RWPE1 (cell line): ENCODE measurements around the gene FGF2.

Experiments
- CTCF ChIA-PET: fragments of 350-600 bp; sonication (Branson Sonifier 250); formaldehyde crosslinking; extraction: SDS; loops from one replicate; lab custom pipeline; 2021; lab: Yijun Ruan, JAX
- POLR2A ChIA-PET: fragments of 400-600 bp; formaldehyde crosslinking; extraction: SDS; loops from one replicate; lab custom pipeline; 2020; ENCODE audit warnings: antibody characterized with exemption; ENCODE audit not compliant: low non-redundant PET; lab: Yijun Ruan, JAX
- DNase-seq: peaks from one replicate; pipeline ENCODE4 v3.0.0; 2012; ENCODE audit warnings: low spot score
- H3K27ac ChIP-seq: fragments of 450-650 bp; 2 replicates; pipeline ENCODE4 v1.5.1; 2017
- CTCF ChIP-seq: fragments of 450-650 bp; conservative IDR thresholded peaks from 2 replicates; pipeline ENCODE4 v1.5.1; 2017; ENCODE audit warnings: low read depth, mild to moderate bottlenecking

FGF2 gene

GRCh38 chr4:122827879-122828601 lies 1.4 kb downstream of the FGF2 start:
- H3K27ac ChIP-seq = peak overlapping the region; percentile 77
- POLR2A ChIA-PET = no interaction called here
- CTCF ChIA-PET = interaction anchor here (1.7 kb wide), 1 partner anchor 70 kb away, joined by 5 read pairs; no protein-coding TSS in a partner anchor
- peak; percentile 53 for DNase-seq
- TF ChIP-seq CTCF = no peak

GRCh38 chr4:122830426-122831095 lies 3.9 kb downstream of the FGF2 start:
- no peak for DNase-seq
- TF ChIP-seq CTCF = no peak
- H3K27ac ChIP-seq = peak overlapping the region; percentile 44
- CTCF ChIA-PET = no interaction called here
- POLR2A ChIA-PET = no interaction called here

GRCh38 chr4:122831515-122832196 lies 5.0 kb downstream of the FGF2 start:
- DNase-seq = peak; percentile 36
- TF ChIP-seq CTCF = no peak
- H3K27ac ChIP-seq = no peak overlapping the region
- ChIA-PET POLR2A (no interaction called here), CTCF (no interaction called here)

- H3K27ac ChIP-seq = no peak overlapping the region
- DNase-seq = no peak
- POLR2A ChIA-PET = no interaction called here
- no peak for TF ChIP-seq CTCF
- CTCF ChIA-PET = interaction anchor here (0.6 to 1.2 kb wide), 2 partner anchors 22 to 614 kb away, joined by 3 to 4 read pairs; no protein-coding TSS in a partner anchor
These were observed 6.1 kb downstream of the FGF2 start for GRCh38 chr4:122832732-122833131.

GRCh38 chr4:122833999-122834398 lies 7.4 kb downstream of the FGF2 start:
- CTCF ChIA-PET = no interaction called here
- no peak for TF ChIP-seq CTCF
- POLR2A ChIA-PET = no interaction called here
- no peak overlapping the region for H3K27ac ChIP-seq
- DNase-seq = no peak

- DNase-seq = no peak
- CTCF ChIA-PET = no interaction called here
- no peak for TF ChIP-seq CTCF
- POLR2A ChIA-PET = no interaction called here
- no peak overlapping the region for H3K27ac ChIP-seq
These were observed 10.3 kb downstream of the FGF2 start for GRCh38 chr4:122836941-122837340.
